ENCODE results near the gene TRAF7. TPM values are rescaled to one million over a fixed set of nuclear protein-coding genes. Genes with fewer than 3 reads are reported as not detected.

Gene TRAF7
- total and polyA plus RNA-seq, 9 donors: 13.3 to 68.0 (median 45.5) TPM

DNA sequence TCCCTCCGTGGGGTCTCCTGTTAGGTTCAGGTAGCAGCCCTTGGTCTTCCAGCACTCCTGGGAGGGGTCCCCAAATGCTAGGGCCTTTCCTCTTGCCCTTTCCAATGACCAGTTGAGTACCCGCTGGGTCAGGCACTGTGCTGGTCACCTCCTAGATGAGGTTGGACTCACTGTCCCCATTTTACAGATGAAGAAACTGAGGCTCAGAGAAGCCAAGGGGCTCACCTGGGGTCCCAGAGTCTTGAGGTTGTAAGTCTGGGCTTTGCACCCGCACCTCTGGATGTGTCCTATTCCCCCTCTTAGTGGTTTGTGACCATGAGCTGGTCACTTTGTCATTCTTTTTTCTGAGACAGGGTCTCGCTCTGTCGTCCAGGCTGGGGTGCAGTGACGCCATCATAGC, 42.2 kb downstream of the TRAF7 start:
- Histone ChIP-seq H3K27ac (no peak overlapping the region), H3K36me3 (no peaks in the 10 kb centered on the region), H3K4me3 (no peak overlapping the region), H3K4me1 (ENCODE audit: insufficient read depth) (no peaks in the 10 kb centered on the region), H3K9me3 (no peaks in the 10 kb centered on the region), H3K27me3 (peaks cover 2% of the 10 kb centered on the region)
- 75 to 86% (median 85%) methylated on average over 6 of the region's 6 CpGs for whole genome bisulfite sequencing, 3 donors
- no peak for TF ChIP-seq CTCF (IDR thresholded peaks at IDR 0.05)
- TF ChIP-seq EP300 (IDR thresholded peaks at IDR 0.05): no peak
- intact Hi-C loops (cut with DNase I): no loop called here
- no peak for DNase-seq

GRCh38 chr16:2198283-2198682, 42.7 kb downstream of the TRAF7 start:
- 51 to 60% (median 56%) methylated on average over 4 of the region's 4 CpGs for WGBS, 3 donors
- DNase-seq: no peak
- Histone ChIP-seq H3K27me3 (peaks cover 2% of the 10 kb centered on the region), H3K9me3 (no peaks in the 10 kb centered on the region), H3K27ac (no peak overlapping the region), H3K4me3 (no peak overlapping the region), H3K36me3 (no peaks in the 10 kb centered on the region), H3K4me1 (ENCODE audit: insufficient read depth) (no peaks in the 10 kb centered on the region)
- TF ChIP-seq CTCF (IDR thresholded peaks at IDR 0.05) (no peak), EP300 (IDR thresholded peaks at IDR 0.05) (no peak), POLR2A (IDR thresholded peaks at IDR 0.05) (no peak)
- intact Hi-C loops (cut with DNase I): no loop called here

- H3K27ac ChIP-seq: no peak overlapping the region
- no peak for DNase-seq
- H3K36me3 ChIP-seq: no peaks in the 10 kb centered on the region
- H3K4me1 ChIP-seq (ENCODE audit: insufficient read depth): no peaks in the 10 kb centered on the region
- whole genome bisulfite sequencing, 3 donors: 65 to 72% (median 71%) methylated on average over 5 of the region's 5 CpGs
- no peak overlapping the region for H3K4me3 ChIP-seq
- intact Hi-C loops (cut with DNase I): no loop called here
- no peaks in the 10 kb centered on the region for H3K9me3 ChIP-seq
- TF ChIP-seq CTCF (IDR thresholded peaks at IDR 0.05) (no peak), POLR2A (IDR thresholded peaks at IDR 0.05) (no peak), EP300 (IDR thresholded peaks at IDR 0.05) (no peak)
- H3K27me3 ChIP-seq: peaks cover 2% of the 10 kb centered on the region
These were observed 43.5 kb downstream of the TRAF7 start for GRCh38 chr16:2199095-2199494.

GRCh38 chr16:2199621-2200139, 44.1 kb downstream of the TRAF7 start:
- intact Hi-C loops (cut with DNase I): no loop called here

More at GRCh38 chr16:2199621-2200139, 44.1 kb downstream of the TRAF7 start:
- Histone ChIP-seq H3K27me3 (peaks cover 2% of the 10 kb centered on the region), H3K4me1 (ENCODE audit: insufficient read depth) (peaks cover 2% of the 10 kb centered on the region), H3K27ac (no peak overlapping the region), H3K9me3 (no peaks in the 10 kb centered on the region), H3K36me3 (no peaks in the 10 kb centered on the region), H3K4me3 (no peak overlapping the region)
- no peak for TF ChIP-seq CTCF (IDR thresholded peaks at IDR 0.05)
- 54 to 55% (median 55%) methylated on average over 13 to 14 of the region's 14 CpGs for WGBS, 3 donors
- no peak for DNase-seq

All from ovary (tissue), 9 donors.